SKM-1 (cell line): Measurements from ENCODE around the gene UFSP1.
"Not testable (repeated sequence)": the region's sequence is repeated elsewhere in the genome, so short reads cannot be mapped to it uniquely, and the experiment has no call there.

Source experiments
- DNase-seq: peaks from one replicate; lab custom pipeline; 2025; ENCODE audit not compliant: unreplicated experiment; lab: John Stamatoyannopoulos, UW

The UFSP1 gene

GRCh38 chr7:100888988-100889750 lies at the start of gene UFSP1:
UFSP1 (minus strand) TSS chr7:100889715; CDS start chr7:100889271, 444 bp downstream.
- no peak for DNase-seq

GRCh38 chr7:100936167-100936566 lies 46.7 kb upstream of the UFSP1 start:
- not testable (repeated sequence) for DNase-seq

GRCh38 chr7:100935381-100935780 lies 45.9 kb upstream of the UFSP1 start:
- DNase-seq: not testable (repeated sequence)

GRCh38 chr7:100933734-100934133 lies 44.2 kb upstream of the UFSP1 start:
- no peak for DNase-seq

GRCh38 chr7:100929808-100930174 lies 40.3 kb upstream of the UFSP1 start:
- no peak for DNase-seq

- not testable (repeated sequence) for DNase-seq
Observed at GRCh38 chr7:100923616-100924015, 34.1 kb upstream of the UFSP1 start.

- no peak for DNase-seq
Observed at GRCh38 chr7:100921039-100921438, 31.5 kb upstream of the UFSP1 start.

- not testable (repeated sequence) for DNase-seq
Observed at GRCh38 chr7:100919779-100920437, 30.4 kb upstream of the UFSP1 start.

GRCh38 chr7:100919335-100919734 lies 29.8 kb upstream of the UFSP1 start:
- not testable (repeated sequence) for DNase-seq

GRCh38 chr7:100914879-100915447 lies 25.4 kb upstream of the UFSP1 start:
- no peak for DNase-seq

GRCh38 chr7:100914208-100914878 lies 24.8 kb upstream of the UFSP1 start:
- DNase-seq: no peak

- no peak for DNase-seq
Observed at GRCh38 chr7:100911484-100911883, 22.0 kb upstream of the UFSP1 start.

GRCh38 chr7:100910443-100910842 lies 20.9 kb upstream of the UFSP1 start:
- not testable (repeated sequence) for DNase-seq

GRCh38 chr7:100908512-100908911 lies 19.0 kb upstream of the UFSP1 start:
- no peak for DNase-seq

GRCh38 chr7:100902638-100903037 lies 13.1 kb upstream of the UFSP1 start:
- DNase-seq: no peak

GRCh38 chr7:100901921-100902332 lies 12.4 kb upstream of the UFSP1 start:
- no peak for DNase-seq

- no peak for DNase-seq
Observed at GRCh38 chr7:100900978-100901377, 11.5 kb upstream of the UFSP1 start.

- DNase-seq: no peak
Observed at GRCh38 chr7:100899432-100899831, 9.9 kb upstream of the UFSP1 start.

GRCh38 chr7:100897772-100898454 lies 8.4 kb upstream of the UFSP1 start:
- DNase-seq: no peak

- no peak for DNase-seq
Observed at GRCh38 chr7:100896732-100897608, 7.5 kb upstream of the UFSP1 start.
